HepG2 (cell line): ENCODE data around the gene C1GALT1.

Experiments used
- CREM ChIP-seq, 2 experiments: sonication (generic) in 1 of 2; formaldehyde crosslinking in 1 of 2; IDR thresholded peaks; 2 replicates each; pipeline versions ENCODE4 v1.4.0 to v1.6.1; 2016 to 2020; ENCODE audit warnings: antibody characterized with exemption in 1 of 2, mild to moderate bottlenecking in 1 of 2, missing genetic modification reagents in 1 of 2
- ELF4 ChIP-seq: sonication (generic); formaldehyde crosslinking; IDR thresholded peaks from 2 replicates; pipeline ENCODE4 v1.5.0; 2020; ENCODE audit warnings: missing genetic modification reagents, mild to moderate bottlenecking, moderate library complexity, borderline replicate concordance
- HES4 ChIP-seq: sonication (generic); formaldehyde crosslinking; IDR thresholded peaks from 2 replicates; pipeline ENCODE4 v1.9.0; 2021; ENCODE audit warnings: mild to moderate bottlenecking, missing genetic modification reagents, borderline replicate concordance
- MAZ ChIP-seq, 2 experiments: sonication (generic) in 1 of 2; formaldehyde crosslinking in 1 of 2; IDR thresholded peaks; 2 replicates each; pipeline versions ENCODE4 v1.5.0 to v1.6.1; 2012 to 2020; ENCODE audit warnings: low read depth in 2 of 2, mild to moderate bottlenecking in 2 of 2, borderline replicate concordance in 1 of 2, improper control_type of control experiment in 1 of 2, low read length in 1 of 2, missing genetic modification reagents in 1 of 2, moderate library complexity in 1 of 2
- MTA3 ChIP-seq: sonication (generic); formaldehyde crosslinking; IDR thresholded peaks from 2 replicates; pipeline ENCODE4 v1.4.0; 2020; ENCODE audit warnings: missing genetic modification reagents
- ZBTB7A ChIP-seq: sonication (generic); formaldehyde crosslinking; IDR thresholded peaks from 2 replicates; pipeline ENCODE4 v1.8.0; 2022; ENCODE audit warnings: mild to moderate bottlenecking, missing genetic modification reagents
- TF ChIP-seq, protein P1 (sequence below): sonication (generic); formaldehyde crosslinking; IDR thresholded peaks from 2 replicates; pipeline ENCODE4 v1.4.0; 2020; ENCODE audit warnings: mild to moderate bottlenecking, missing genetic modification reagents
- TF ChIP-seq, protein P2 (sequence below): sonication (generic); IDR thresholded peaks from 2 replicates; pipeline ENCODE4 v1.6.1; 2016; ENCODE audit warnings: low read depth, borderline replicate concordance

- TF ChIP-seq, protein P1, sequence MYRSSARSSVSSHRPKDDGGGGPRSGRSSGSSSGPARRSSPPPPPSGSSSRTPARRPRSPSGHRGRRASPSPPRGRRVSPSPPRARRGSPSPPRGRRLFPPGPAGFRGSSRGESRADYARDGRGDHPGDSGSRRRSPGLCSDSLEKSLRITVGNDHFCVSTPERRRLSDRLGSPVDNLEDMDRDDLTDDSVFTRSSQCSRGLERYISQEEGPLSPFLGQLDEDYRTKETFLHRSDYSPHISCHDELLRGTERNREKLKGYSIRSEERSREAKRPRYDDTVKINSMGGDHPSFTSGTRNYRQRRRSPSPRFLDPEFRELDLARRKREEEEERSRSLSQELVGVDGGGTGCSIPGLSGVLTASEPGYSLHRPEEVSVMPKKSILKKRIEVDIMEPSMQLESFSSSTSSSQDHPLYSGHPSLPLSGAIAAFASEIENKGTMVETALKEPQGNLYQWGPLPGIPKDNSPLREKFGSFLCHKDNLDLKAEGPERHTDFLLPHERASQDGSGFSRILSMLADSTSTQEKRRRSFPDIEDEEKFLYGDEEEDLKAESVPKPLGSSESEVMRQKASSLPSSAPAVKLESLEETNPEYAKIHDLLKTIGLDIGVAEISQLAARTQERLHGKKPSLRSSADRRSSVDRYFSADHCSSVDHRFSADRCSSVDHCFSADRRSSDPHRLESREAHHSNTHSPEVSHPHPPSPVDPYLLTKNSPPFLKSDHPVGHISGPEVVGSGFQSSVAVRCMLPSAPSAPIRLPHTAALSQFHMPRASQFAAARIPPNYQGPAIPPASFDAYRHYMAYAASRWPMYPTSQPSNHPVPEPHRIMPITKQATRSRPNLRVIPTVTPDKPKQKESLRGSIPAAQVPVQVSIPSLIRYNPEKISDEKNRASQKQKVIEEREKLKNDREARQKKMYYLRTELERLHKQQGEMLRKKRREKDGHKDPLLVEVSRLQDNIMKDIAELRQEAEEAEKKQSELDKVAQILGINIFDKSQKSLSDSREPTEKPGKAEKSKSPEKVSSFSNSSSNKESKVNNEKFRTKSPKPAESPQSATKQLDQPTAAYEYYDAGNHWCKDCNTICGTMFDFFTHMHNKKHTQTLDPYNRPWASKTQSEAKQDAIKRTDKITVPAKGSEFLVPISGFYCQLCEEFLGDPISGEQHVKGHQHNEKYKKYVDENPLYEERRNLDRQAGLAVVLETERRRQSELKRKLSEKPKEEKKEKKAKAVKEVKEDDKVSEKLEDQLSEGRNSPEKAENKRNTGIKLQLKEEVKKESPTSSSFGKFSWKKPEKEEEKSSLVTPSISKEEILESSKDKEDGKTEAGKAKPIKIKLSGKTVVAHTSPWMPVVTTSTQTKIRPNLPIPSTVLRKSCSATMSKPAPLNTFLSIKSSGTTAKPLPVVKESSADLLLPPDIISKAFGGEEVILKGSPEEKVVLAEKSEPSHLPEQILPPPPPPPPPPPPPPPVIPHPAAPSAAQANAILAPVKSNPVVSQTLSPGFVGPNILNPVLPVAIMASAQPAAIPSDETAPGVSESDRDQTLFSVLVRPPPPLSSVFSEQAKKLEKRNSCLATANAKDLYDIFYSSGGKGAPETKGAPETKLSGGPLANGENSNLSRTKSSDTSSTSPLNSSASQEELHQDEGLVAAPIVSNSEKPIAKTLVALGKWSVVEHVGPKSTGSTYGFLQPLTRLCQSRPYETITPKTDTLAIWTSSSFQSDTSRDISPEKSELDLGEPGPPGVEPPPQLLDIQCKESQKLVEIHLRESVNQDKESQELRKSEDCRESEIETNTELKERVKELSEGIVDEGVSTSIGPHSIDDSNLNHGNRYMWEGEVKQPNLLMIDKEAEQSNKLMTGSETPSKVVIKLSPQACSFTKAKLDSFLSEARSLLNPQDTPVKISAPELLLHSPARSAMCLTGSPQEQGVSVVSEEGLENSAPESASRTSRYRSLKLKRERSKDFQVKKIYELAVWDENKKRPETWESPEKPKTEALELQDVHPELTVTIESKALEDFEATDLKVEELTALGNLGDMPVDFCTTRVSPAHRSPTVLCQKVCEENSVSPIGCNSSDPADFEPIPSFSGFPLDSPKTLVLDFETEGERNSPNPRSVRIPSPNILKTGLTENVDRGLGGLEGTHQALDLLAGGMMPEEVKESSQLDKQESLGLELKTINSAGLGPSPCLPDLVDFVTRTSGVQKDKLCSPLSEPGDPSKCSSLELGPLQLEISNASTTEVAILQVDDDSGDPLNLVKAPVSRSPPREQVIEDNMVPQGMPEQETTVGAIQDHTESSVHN (CRISPR knock-in tag), result no peak
- TF ChIP-seq, protein P2, sequence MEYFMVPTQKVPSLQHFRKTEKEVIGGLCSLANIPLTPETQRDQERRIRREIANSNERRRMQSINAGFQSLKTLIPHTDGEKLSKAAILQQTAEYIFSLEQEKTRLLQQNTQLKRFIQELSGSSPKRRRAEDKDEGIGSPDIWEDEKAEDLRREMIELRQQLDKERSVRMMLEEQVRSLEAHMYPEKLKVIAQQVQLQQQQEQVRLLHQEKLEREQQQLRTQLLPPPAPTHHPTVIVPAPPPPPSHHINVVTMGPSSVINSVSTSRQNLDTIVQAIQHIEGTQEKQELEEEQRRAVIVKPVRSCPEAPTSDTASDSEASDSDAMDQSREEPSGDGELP, result no peak
- TF ChIP-seq CREM (IDR thresholded peaks at IDR 0.05), result no peak
- no peak for TF ChIP-seq CREM (CRISPR knock-in tag; IDR thresholded peaks at IDR 0.05)
- TF ChIP-seq ZBTB7A, result no peak
- TF ChIP-seq ELF4, result no peak
- no peak for TF ChIP-seq MTA3 (CRISPR knock-in tag)
- no peak for TF ChIP-seq MAZ (IDR thresholded peaks at IDR 0.05; ENCODE audit: borderline replicate concordance, low read depth, low read length)
- no peak for TF ChIP-seq MAZ (CRISPR knock-in tag; IDR thresholded peaks at IDR 0.05; ENCODE audit: low read depth)
- no peak for TF ChIP-seq HES4 (CRISPR knock-in tag)
Measured at GRCh38 chr7:7210475-7211237, 28.3 kb downstream of the C1GALT1 start.
